OCI-M2 (cell line): ENCODE results near the gene INSIG1.

Source experiments
- DNase-seq: peaks from one replicate; lab custom pipeline; 2025; ENCODE audit not compliant: unreplicated experiment; lab: John Stamatoyannopoulos, UW

The INSIG1 gene

DNA sequence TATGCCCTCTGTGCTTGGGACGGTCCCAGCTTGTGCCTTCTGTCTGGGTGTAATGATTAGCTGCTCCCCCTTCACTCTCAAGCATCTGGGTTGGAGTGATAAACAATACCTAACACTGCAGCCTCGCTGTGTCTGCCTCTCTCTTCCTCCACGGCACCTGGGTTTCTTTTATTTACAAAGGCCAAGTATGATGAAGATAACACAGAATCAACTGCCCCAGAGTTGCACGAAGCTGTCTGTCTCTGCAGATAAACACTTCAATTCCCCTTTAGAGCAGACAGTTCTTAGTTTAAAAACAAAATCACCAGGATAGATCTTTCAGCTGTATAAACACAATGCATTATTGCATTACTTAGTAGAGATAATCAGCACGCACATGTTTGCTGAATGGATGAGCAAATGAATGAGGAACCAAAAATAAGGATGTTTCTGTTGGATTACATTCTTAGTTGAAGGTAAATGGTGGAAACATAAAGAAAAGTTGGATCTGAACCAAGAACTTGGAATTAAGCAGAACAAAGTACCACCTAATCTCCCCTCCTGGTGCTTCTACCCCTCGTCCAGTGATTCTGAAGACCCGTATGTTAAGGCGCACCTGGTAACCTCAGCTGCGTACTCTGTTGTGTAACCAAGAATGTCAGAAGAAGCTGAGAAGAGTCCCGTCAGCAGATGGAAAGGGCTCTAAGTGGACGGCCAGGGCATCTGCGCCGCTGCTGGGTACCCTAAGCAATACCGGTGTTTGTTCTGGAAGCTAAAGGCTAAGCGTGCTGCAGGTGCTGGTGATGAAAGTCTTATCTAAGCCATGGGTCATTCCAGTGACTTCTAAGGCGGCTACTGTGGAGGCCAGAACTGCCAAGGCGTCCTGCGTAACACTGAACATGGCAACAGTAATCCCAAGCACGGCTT is 26.6 kb downstream of the INSIG1 start:
- DNase-seq = no peak

- no peak for DNase-seq
Measured at GRCh38 chr7:155324918-155325235, 27.2 kb downstream of the INSIG1 start.

DNA sequence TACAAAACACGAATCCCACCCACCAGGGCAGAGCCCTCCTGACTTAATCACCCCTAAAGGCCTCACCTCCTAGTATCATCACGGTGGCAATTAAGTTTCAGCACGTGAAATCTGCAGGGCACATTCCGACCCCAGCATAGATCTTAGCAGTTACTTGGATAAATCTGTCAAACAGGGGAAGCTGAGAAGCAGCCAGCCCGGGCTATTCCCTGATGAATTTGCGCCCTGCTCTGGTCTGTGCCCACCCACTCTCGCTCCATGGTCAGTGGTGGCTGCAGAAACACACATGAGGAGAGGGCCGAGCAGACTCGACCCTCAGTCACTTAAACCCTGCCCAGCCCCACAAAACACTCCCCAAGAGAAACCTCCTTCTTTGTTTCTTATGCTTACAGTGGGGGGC is 28.7 kb downstream of the INSIG1 start:
- no peak for DNase-seq

- DNase-seq = no peak
Measured at GRCh38 chr7:155327590-155328320, 30.1 kb downstream of the INSIG1 start.

DNA sequence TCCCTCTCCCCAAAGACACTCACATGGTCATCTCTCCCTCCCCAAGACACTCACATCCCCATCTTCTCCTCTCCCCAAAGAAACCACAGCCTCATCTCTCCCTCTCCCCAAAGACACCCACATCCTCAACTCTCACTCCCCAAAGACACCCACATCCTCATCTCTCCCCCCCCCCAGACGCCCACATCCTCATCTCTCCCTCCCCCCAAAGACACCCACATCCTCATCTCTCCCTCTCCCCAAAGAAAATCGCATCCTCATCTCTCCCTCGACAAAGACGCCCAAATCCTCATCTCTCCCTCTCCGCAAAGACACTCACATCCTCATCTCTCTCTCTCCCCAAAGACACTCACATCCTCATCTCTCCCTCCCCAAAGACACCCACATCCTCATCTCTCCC is 31.5 kb downstream of the INSIG1 start:
- no peak for DNase-seq

GRCh38 chr7:155331396-155331795 is 33.7 kb downstream of the INSIG1 start:
- no peak for DNase-seq

DNA sequence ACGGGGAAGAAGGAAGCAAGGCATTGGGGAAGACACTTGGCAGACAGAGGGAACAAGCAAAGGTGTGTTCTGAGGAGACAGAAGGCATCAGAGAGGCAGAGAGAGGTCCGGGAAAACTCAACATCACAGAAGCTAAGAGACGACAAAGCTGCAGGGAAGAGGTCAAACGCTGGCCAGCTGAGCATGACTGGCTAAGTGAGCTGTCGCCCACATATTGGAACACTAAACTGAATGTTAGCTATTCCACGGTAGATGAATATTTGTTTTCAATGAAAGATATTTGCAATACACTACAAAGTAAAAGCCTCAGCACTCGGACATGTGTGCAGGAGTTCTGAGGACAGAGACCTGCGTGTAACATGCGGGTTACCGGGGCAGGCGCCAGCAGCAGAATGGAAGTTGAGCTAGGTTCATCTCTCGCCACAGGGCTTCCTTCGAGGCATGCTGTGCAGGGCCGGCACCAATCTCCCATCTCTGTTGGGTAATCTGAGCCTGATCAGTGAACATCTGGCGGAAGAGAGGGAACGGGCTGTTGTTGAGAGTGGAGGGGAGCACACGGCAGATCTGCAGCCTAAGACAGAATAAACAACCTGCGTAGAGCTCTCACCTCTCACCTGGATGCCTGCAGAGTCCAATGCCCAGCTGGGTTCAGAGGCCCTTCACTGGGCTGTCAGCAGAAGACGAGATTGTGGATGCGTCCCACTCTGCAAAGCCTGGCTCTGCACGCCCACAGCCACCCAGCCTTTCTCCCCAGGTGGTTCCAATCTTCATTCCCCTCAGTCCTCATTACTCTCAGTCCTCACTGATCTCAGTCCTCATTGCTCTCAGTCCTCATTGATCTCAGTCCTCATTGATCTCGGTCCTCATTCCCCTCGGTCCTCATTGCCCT is 35.9 kb downstream of the INSIG1 start:
- DNase-seq = no peak

- DNase-seq = no peak
Measured at GRCh38 chr7:155336812-155337602, 39.3 kb downstream of the INSIG1 start.

- no peak for DNase-seq
Measured at GRCh38 chr7:155337946-155338631, 40.4 kb downstream of the INSIG1 start.

- no peak for DNase-seq
Measured at GRCh38 chr7:155338632-155339320, 41.1 kb downstream of the INSIG1 start.

DNA sequence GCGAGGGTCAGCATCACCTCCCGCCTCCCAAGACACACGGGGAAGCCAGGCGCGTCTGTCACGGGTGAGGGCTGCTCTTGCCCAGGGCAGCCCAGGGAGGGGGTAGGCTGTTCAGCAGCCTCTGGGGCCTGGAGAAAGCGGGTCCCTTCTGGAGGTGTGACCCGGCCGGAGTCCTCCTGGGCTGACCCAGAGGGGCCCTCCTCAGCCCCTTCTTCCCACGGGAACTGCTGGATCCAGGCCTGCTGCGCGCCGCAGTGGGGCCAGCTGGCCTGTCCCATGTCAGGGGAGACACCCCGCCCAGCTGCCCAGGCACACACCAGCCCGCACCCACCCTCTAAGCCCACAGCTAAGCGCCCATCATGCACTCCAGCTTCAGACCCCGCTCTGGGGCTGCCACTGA is 41.8 kb downstream of the INSIG1 start:
- DNase-seq = no peak

DNA sequence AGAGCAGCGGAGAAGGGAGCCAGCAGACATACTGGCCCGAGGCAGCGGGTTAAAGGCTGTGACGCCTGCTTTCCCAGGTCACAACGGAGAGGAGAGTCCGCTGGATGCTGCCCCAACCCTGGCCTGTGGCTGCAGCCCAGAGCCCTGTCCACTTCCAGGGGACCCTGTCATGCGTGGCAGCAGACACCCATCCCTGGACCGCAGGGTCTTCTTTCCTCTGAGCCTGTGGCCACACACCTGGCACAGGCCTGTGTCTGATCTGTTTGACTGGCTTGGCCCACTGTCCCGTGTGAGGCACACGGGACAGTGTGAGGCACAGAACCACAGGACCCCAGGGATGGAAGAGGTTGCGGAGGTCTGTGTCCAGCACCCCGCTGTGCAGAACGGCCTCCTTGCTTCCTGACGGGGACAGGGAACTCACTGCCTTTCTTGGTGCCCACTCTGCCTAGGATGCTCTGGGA is 42.4 kb downstream of the INSIG1 start:
- no peak for DNase-seq

DNA sequence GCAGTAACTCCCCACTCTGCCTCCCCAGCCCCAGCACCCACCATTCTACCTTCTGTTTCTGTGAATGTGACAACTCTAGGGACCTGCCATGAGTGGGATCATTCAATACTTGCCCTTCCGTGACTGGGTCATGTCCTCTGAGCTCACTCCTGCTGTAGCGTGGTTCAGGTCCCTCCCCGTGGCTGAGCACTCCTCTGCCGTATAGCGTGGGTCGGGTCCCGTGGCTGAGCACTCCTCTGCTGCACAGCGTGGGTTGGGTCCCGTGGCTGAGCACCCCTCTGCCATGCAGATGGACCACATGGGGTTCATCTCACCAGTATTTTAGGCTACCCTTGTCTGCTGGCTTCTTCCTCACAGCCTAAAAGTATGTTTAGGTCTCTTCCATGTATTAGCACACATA is 43.0 kb downstream of the INSIG1 start:
- no peak for DNase-seq

- DNase-seq = no peak
Measured at GRCh38 chr7:155341463-155341983, 43.8 kb downstream of the INSIG1 start.

- no peak for DNase-seq
Measured at GRCh38 chr7:155342313-155342712, 44.6 kb downstream of the INSIG1 start.

- DNase-seq = no peak
Measured at GRCh38 chr7:155343150-155343549, 45.5 kb downstream of the INSIG1 start.

DNA sequence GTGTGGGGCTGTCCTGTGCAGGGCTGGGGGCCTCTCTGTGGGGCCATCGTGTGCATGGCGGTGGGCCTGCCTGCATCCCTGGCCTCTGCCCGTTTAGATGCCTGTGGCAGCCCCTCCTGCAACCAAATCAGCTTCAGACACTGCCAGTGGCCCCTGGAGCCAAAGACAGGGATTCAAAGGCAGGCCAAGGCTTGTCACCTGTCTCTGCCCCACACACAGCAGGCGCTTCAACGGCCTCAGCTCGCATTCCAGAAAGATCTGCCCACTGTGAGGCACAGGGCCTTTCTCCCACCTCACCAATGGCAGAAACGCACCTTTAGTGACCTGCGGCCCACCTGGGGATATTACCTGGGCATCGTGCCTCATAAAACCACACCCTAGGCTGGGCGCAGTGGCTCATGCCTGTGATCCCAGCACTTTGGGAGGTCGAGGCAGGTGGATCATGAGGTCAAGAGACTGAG is 46.0 kb downstream of the INSIG1 start:
- no peak for DNase-seq

DNA sequence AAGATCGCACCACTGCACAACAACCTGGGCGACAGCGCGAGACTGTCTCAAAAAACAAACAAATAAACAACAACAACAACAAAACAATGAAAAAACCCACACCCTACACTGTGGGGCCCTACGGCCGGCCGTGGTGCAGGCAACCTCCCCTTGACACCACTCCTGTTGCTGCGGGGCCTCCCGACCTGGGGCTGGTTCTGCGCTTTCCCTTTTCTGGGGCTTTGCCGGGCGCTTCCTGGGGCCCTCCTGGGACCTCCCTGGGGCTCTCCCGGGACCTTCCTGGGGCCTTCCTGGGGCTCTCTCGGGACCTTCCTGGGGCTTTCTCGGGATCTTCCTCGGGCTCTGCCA is 46.6 kb downstream of the INSIG1 start:
- DNase-seq = no peak
